ENCODE results near the gene GABBR2. TPM values are rescaled to one million over a fixed set of nuclear protein-coding genes. Genes with fewer than 3 reads are reported as not detected.

Gene GABBR2
- total and polyA plus RNA-seq, 9 of the 15 experiments (the other 6 are each of a cell fraction or from before 2014, with no cell fraction given) = 0.15 to 1.9 (median 0.32) TPM

GRCh38 chr9:98430535-98431292, 278.0 kb downstream of the GABBR2 start (continued):
- no peak for TF ChIP-seq EHMT2 (IDR thresholded peaks at IDR 0.05)
- no peak for TF ChIP-seq ZNF584 (CRISPR knock-in tag; IDR thresholded peaks at IDR 0.05; ENCODE audit: low read depth)
- 0 out of 2 replicates have a peak, but pooled peaks have one; percentile 5 for TF ChIP-seq SPI1 (IDR thresholded peaks at IDR 0.05; ENCODE audit: borderline replicate concordance, low read depth, low read length)
- TF ChIP-seq ZNF436 (CRISPR knock-in tag; IDR thresholded peaks at IDR 0.05) = no peak
- no peak for TF ChIP-seq ZNF395 (CRISPR knock-in tag; IDR thresholded peaks at IDR 0.05)
- no peak for TF ChIP-seq PHB (CRISPR knock-in tag; IDR thresholded peaks at IDR 0.05)
- TF ChIP-seq IRF9 (tag; IDR thresholded peaks at IDR 0.05) = no peak
- no peak for TF ChIP-seq U2AF2 (optimal IDR thresholded peaks at IDR 0.05; ENCODE audit: low read depth, low read length)
- no peak for TF ChIP-seq ARID3B (CRISPR knock-in tag; IDR thresholded peaks at IDR 0.05; ENCODE audit: borderline replicate concordance)
- TF ChIP-seq MEF2D (tag; conservative IDR thresholded peaks at IDR 0.05; ENCODE audit: low read depth) = no peak
- no peak for TF ChIP-seq U2AF1 (optimal IDR thresholded peaks at IDR 0.05; ENCODE audit: low read depth, low read length)
- no peak for TF ChIP-seq ZC3H11A (IDR thresholded peaks at IDR 0.05; ENCODE audit: low read depth, low read length)
- no peak for TF ChIP-seq CBX3 (IDR thresholded peaks at IDR 0.05; ENCODE audit: borderline replicate concordance in 1 of 2, low read length in 2 of 2)
- no peak for TF ChIP-seq PHF21A (IDR thresholded peaks at IDR 0.05; ENCODE audit: borderline replicate concordance, low read depth)
- TF ChIP-seq DIDO1 (tag; IDR thresholded peaks at IDR 0.05; ENCODE audit: low read depth) = no peak
- TF ChIP-seq ZNF583 (CRISPR knock-in tag; IDR thresholded peaks at IDR 0.05) = 0 out of 2 replicates have a peak, but pooled peaks have one; percentile 30
- no peak for TF ChIP-seq ZBTB11 (CRISPR knock-in tag; IDR thresholded peaks at IDR 0.05)
- no peak for TF ChIP-seq RAD51 (IDR thresholded peaks at IDR 0.05; ENCODE audit: borderline replicate concordance, low read depth)
- TF ChIP-seq ZNF408 (CRISPR knock-in tag; IDR thresholded peaks at IDR 0.05; ENCODE audit: low read depth) = no peak
- no peak for TF ChIP-seq LARP7 (IDR thresholded peaks at IDR 0.05)
- TF ChIP-seq NR1H2 (CRISPR knock-in tag; IDR thresholded peaks at IDR 0.05) = no peak

All from K562 (cell line).